ENCODE measurements around the gene GPA33. TPM values are rescaled to one million over a fixed set of nuclear protein-coding genes. Genes with fewer than 3 reads are reported as not detected.
A peak's percentile ranks its signal among the peaks of the same experiment; 100 is the strongest.

GPA33 gene
- total RNA-seq, 5 donors from 2014 or later (not counting 1 experiment from before 2014, with no cell fraction given) = 8.6 to 22.8 (median 17.7) TPM

DNA sequence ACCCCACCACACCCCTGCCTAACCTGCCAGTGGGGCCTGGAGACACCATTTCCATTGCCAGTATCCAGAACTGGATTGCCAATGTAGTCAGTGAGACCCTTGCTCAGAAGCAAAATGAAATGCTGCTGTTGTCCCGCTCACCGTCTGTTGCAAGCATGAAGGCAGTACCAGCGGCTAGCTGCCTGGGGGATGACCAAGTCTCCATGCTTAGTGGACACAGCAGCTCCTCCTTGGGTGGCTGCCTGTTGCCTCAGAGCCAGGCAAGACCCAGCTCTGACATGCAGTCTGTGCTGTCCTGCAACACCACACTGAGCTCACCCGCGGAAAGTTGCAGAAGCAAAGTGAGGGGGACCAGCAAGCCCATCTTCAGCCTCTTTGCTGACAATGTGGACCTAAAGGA lies 37.1 kb upstream of the GPA33 start:
- ChIA-PET POLR2A (no interaction called here), CTCF (interaction anchor here (0.6 to 1.0 kb wide), 6 partner anchors 60 to 217 kb away, joined by 3 to 4 read pairs (median 3); no protein-coding TSS in a partner anchor)
- no peaks in the 10 kb centered on the region for H3K36me3 ChIP-seq (ENCODE audit: control insufficient read depth in 2 of 2, extremely low read depth in 1 of 2, insufficient read depth in 1 of 2, low read length in 1 of 2)
- H3K27me3 Mint-ChIP-seq = peaks cover 12 to 41% of the 10 kb centered on the region in 2 donors
- no peaks in the 10 kb centered on the region for H3K4me1 Mint-ChIP-seq
- H3K9me3 Mint-ChIP-seq = no peaks in the 10 kb centered on the region
- 85% methylated on average over 5 of the region's 5 CpGs for WGBS (ENCODE audit: insufficient coverage)
- no peaks in the 10 kb centered on the region for H3K36me3 Mint-ChIP-seq
- H3K4me3 ChIP-seq (ENCODE audit: control insufficient read depth in 1 of 2, extremely low read depth in 1 of 2, low read length in 1 of 2) = no peak overlapping the region
- H3K4me1 ChIP-seq (ENCODE audit: control insufficient read depth in 1 of 2, extremely low read depth in 1 of 2, insufficient read depth in 2 of 2, low read length in 2 of 2) = no peaks in the 10 kb centered on the region
- no peak overlapping the region for H3K27ac ChIP-seq (ENCODE audit: low read length)
- H3K27me3 ChIP-seq (replicated peaks in 1 of 2; ENCODE audit: control insufficient read depth in 2 of 2, extremely low read depth in 1 of 2, insufficient read depth in 2 of 2, low read length in 1 of 2) = peaks cover 0 to 16% of the 10 kb centered on the region in 2 experiments
- DNase-seq = no peak
- no peaks in the 10 kb centered on the region for H3K9me3 ChIP-seq
- ATAC-seq (replicated peaks in 1 of 4) = no peak
- H3K4me3 Mint-ChIP-seq = no peak overlapping the region
- H3K27ac Mint-ChIP-seq = no peak overlapping the region

DNA sequence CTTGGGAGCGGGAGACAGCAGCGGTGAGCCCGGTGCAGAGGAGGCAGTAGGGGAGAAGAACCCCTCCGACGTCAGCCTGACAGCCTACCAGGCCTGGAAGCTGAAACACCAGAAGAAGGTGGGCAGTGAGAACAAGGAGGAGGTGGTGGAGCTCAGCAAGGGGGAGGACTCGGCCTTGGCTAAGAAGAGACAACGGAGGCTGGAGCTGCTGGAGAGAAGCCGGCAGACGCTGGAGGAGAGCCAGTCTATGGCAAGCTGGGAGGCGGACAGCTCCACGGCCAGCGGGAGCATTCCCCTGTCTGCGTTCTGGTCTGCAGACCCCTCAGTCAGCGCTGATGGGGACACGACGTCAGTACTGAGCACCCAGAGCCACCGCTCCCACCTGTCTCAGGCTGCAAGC lies 36.6 kb upstream of the GPA33 start:
- peaks cover 0 to 16% of the 10 kb centered on the region in 2 experiments for H3K27me3 ChIP-seq (replicated peaks in 1 of 2; ENCODE audit: control insufficient read depth in 2 of 2, extremely low read depth in 1 of 2, insufficient read depth in 2 of 2, low read length in 1 of 2)
- H3K36me3 ChIP-seq (ENCODE audit: control insufficient read depth in 2 of 2, extremely low read depth in 1 of 2, insufficient read depth in 1 of 2, low read length in 1 of 2) = no peaks in the 10 kb centered on the region
- Mint-ChIP-seq H3K36me3 (no peaks in the 10 kb centered on the region), H3K4me3 (no peak overlapping the region), H3K9me3 (no peaks in the 10 kb centered on the region), H3K27me3 (peaks cover 11 to 38% of the 10 kb centered on the region in 2 donors), H3K4me1 (no peaks in the 10 kb centered on the region), H3K27ac (no peak overlapping the region)
- CTCF ChIA-PET = interaction anchor here (0.6 to 1.0 kb wide), 3 partner anchors 143 to 217 kb away, joined by 3 to 4 read pairs (median 3); no protein-coding TSS in a partner anchor
- WGBS (ENCODE audit: insufficient coverage) = 94% methylated on average over 14 of the region's 17 CpGs
- H3K27ac ChIP-seq (ENCODE audit: low read length) = no peak overlapping the region
- no peaks in the 10 kb centered on the region for H3K4me1 ChIP-seq (ENCODE audit: control insufficient read depth in 1 of 2, extremely low read depth in 1 of 2, insufficient read depth in 2 of 2, low read length in 2 of 2)
- no peak for DNase-seq
- H3K9me3 ChIP-seq = no peaks in the 10 kb centered on the region
- no peak for ATAC-seq (replicated peaks in 1 of 4)
- POLR2A ChIA-PET = no interaction called here
- no peak overlapping the region for H3K4me3 ChIP-seq (ENCODE audit: control insufficient read depth in 1 of 2, extremely low read depth in 1 of 2, low read length in 1 of 2)

DNA sequence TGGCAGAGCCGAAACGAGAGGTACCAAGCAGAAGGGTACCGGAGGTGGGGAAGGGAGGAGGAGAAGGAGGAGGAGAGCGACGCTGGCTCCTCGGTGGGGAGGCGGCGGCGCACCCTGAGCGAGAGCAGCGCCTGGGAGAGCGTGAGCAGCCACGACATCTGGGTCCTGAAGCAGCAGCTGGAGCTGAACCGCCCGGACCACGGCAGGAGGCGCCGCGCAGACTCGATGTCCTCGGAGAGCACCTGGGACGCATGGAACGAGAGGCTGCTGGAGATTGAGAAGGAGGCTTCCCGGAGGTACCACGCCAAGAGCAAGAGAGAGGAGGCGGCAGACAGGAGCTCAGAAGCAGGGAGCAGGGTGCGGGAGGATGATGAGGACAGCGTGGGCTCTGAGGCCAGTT lies 36.1 kb upstream of the GPA33 start:
- Histone ChIP-seq H3K9me3 (no peaks in the 10 kb centered on the region), H3K27me3 (replicated peaks in 1 of 2; ENCODE audit: control insufficient read depth in 2 of 2, extremely low read depth in 1 of 2, insufficient read depth in 2 of 2, low read length in 1 of 2) (peaks cover 0 to 20% of the 10 kb centered on the region in 2 experiments), H3K4me3 (ENCODE audit: control insufficient read depth in 1 of 2, extremely low read depth in 1 of 2, low read length in 1 of 2) (no peak overlapping the region), H3K36me3 (ENCODE audit: control insufficient read depth in 2 of 2, extremely low read depth in 1 of 2, insufficient read depth in 1 of 2, low read length in 1 of 2) (no peaks in the 10 kb centered on the region), H3K27ac (ENCODE audit: low read length) (no peak overlapping the region), H3K4me1 (ENCODE audit: control insufficient read depth in 1 of 2, extremely low read depth in 1 of 2, insufficient read depth in 2 of 2, low read length in 2 of 2) (peaks cover 0 to 5% of the 10 kb centered on the region in 2 experiments)
- 92% methylated on average over 28 of the region's 28 CpGs for WGBS (ENCODE audit: insufficient coverage)
- no peaks in the 10 kb centered on the region for H3K9me3 Mint-ChIP-seq
- H3K27me3 Mint-ChIP-seq = peaks cover 11 to 35% of the 10 kb centered on the region in 2 donors
- H3K4me3 Mint-ChIP-seq = no peak overlapping the region
- CTCF ChIA-PET = interaction anchor here in 1 of 2 donors (0.5 to 0.7 kb wide), 2 partner anchors 65 to 169 kb away, joined by 3 read pairs; no protein-coding TSS in a partner anchor
- no peak for DNase-seq
- H3K36me3 Mint-ChIP-seq = no peaks in the 10 kb centered on the region
- H3K4me1 Mint-ChIP-seq = peaks cover 0 to under 1% (median under 1%) of the 10 kb centered on the region in 3 donors
- POLR2A ChIA-PET = no interaction called here
- no peak for ATAC-seq (replicated peaks in 1 of 4)
- H3K27ac Mint-ChIP-seq = no peak overlapping the region

DNA sequence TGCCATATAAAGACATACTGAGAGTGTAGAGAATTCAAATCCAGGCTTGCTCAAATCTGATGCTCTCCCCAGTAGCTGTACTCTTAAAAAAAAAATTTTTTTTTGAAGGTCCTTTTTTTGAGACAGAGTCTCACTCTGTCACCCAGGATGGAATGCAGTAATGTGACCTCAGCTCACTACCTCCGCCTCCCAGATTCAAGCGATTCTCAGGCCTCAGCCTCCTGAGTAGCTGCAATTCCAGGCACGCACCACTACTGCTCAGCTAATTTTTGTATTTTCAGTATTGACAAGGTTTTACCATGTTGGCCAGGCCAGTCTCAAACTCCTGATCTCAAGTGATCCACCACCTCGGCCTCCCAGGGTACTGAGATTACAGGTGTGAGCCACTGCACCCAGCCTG lies 32.4 kb upstream of the GPA33 start:
- Mint-ChIP-seq H3K4me1 (peaks cover 0 to 4% (median 3%) of the 10 kb centered on the region in 3 donors), H3K27me3 (peaks cover 7 to 18% of the 10 kb centered on the region in 2 donors), H3K9me3 (no peaks in the 10 kb centered on the region), H3K4me3 (peak overlapping the region in 1 of 3 donors; percentile 54), H3K36me3 (no peaks in the 10 kb centered on the region), H3K27ac (peak overlapping the region; percentile 29 to 55)
- ChIA-PET POLR2A (no interaction called here), CTCF (interaction anchor here in 1 of 2 donors (0.6 to 0.7 kb wide), 2 partner anchors 25 to 213 kb away, joined by 3 to 7 read pairs; no protein-coding TSS in a partner anchor)
- Histone ChIP-seq H3K27me3 (replicated peaks in 1 of 2; ENCODE audit: control insufficient read depth in 2 of 2, extremely low read depth in 1 of 2, insufficient read depth in 2 of 2, low read length in 1 of 2) (peaks cover 0 to 25% of the 10 kb centered on the region in 2 experiments), H3K4me1 (ENCODE audit: control insufficient read depth in 1 of 2, extremely low read depth in 1 of 2, insufficient read depth in 2 of 2, low read length in 2 of 2) (peaks cover 0 to 10% of the 10 kb centered on the region in 2 experiments), H3K9me3 (no peaks in the 10 kb centered on the region), H3K27ac (ENCODE audit: low read length) (no peak overlapping the region), H3K36me3 (ENCODE audit: control insufficient read depth in 2 of 2, extremely low read depth in 1 of 2, insufficient read depth in 1 of 2, low read length in 1 of 2) (no peaks in the 10 kb centered on the region), H3K4me3 (ENCODE audit: control insufficient read depth in 1 of 2, extremely low read depth in 1 of 2, low read length in 1 of 2) (no peak overlapping the region)
- 96% methylated on average over 4 of the region's 4 CpGs for WGBS (ENCODE audit: insufficient coverage)
- DNase-seq = no peak
- ATAC-seq (replicated peaks in 1 of 4) = no peak

DNA sequence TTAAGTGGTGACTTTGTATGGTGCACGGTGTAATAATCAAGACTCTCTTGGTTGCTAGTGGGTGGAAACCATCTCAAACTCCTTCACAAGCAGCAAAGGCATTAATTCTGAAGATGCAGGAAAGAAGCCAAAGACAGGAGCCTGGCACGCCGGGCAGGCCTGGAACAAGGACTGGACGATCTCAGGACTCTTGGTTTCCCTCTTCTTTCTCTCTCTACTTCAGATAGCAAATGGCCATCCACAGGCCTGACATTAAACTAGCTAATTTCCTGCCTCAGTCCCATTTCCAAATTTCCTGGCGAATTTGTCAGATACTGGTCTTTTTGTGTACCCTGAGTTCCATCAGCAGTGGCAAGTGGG lies 31.9 kb upstream of the GPA33 start:
- peaks cover 6 to 13% of the 10 kb centered on the region in 2 donors for H3K27me3 Mint-ChIP-seq
- H3K4me3 ChIP-seq (ENCODE audit: control insufficient read depth in 1 of 2, extremely low read depth in 1 of 2, low read length in 1 of 2) = no peak overlapping the region
- H3K4me1 ChIP-seq (ENCODE audit: control insufficient read depth in 1 of 2, extremely low read depth in 1 of 2, insufficient read depth in 2 of 2, low read length in 2 of 2) = peaks cover 0 to 10% of the 10 kb centered on the region in 2 experiments
- H3K36me3 Mint-ChIP-seq = no peaks in the 10 kb centered on the region
- peaks cover 0 to 4% (median 3%) of the 10 kb centered on the region in 3 donors for H3K4me1 Mint-ChIP-seq
- H3K27me3 ChIP-seq (replicated peaks in 1 of 2; ENCODE audit: control insufficient read depth in 2 of 2, extremely low read depth in 1 of 2, insufficient read depth in 2 of 2, low read length in 1 of 2) = peaks cover 0 to 25% of the 10 kb centered on the region in 2 experiments
- H3K9me3 Mint-ChIP-seq = no peaks in the 10 kb centered on the region
- ChIA-PET POLR2A (no interaction called here), CTCF (interaction anchor here in 1 of 2 donors (0.6 to 1.2 kb wide), 3 partner anchors 25 to 212 kb away, joined by 3 to 7 read pairs (median 4); no protein-coding TSS in a partner anchor)
- DNase-seq (no peak), ATAC-seq (replicated peaks in 1 of 4) (no peak)
- WGBS (ENCODE audit: insufficient coverage) = 85% methylated on average over 3 of the region's 5 CpGs
- H3K9me3 ChIP-seq = no peaks in the 10 kb centered on the region
- H3K36me3 ChIP-seq (ENCODE audit: control insufficient read depth in 2 of 2, extremely low read depth in 1 of 2, insufficient read depth in 1 of 2, low read length in 1 of 2) = no peaks in the 10 kb centered on the region
- H3K4me3 Mint-ChIP-seq = peak overlapping the region; percentile 39 to 87 (median 84)
- H3K27ac Mint-ChIP-seq = peak overlapping the region in 1 of 2 donors; percentile 15
- no peak overlapping the region for H3K27ac ChIP-seq (ENCODE audit: low read length)

DNA sequence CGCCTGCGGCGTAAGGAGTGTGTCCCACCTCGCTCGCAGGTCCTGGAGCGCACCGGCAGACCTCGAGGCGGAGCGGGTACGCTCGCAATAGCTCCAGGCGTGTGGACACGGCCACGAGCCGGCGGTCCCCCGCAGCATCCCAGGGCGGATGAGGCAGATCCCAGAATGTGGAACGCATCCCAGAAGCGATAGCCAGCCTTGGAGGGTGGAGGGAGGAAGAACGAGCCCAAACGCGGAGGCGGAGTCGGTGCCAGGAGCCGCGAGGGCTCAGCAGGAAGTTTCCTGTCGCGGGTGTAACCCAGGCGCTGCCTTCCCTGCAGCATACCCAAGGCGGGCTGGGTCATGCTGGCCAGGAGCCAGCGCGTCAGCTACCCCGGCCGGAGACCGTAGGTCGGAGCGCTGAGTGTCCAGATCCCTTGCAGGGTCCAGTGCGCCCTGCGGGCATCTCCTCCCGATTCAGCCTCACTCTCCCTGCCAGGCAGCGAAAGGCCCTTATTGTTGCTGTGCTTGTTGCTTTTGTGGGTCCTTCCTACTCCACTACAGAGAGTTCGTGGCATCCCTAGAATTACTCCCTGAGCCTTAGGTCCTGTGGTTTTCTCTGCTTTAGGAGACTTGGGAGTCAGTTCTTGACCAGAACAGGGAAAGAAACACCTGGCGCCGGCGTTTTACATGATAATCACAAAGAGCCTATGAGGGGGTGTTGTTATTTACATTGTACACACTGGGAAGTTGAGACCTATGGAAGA lies 31.4 kb upstream of the GPA33 start:
- Mint-ChIP-seq H3K27me3 (peaks cover 6 to 10% of the 10 kb centered on the region in 2 donors), H3K36me3 (no peaks in the 10 kb centered on the region), H3K9me3 (no peaks in the 10 kb centered on the region), H3K4me1 (peaks cover 0 to 4% (median 3%) of the 10 kb centered on the region in 3 donors), H3K4me3 (peak overlapping the region; percentile 80 to 87 (median 84)), H3K27ac (peak overlapping the region; percentile 66 to 67)
- Histone ChIP-seq H3K4me3 (ENCODE audit: control insufficient read depth in 1 of 2, extremely low read depth in 1 of 2, low read length in 1 of 2) (peak overlapping the region; percentile 49 to 79), H3K27me3 (replicated peaks in 1 of 2; ENCODE audit: control insufficient read depth in 2 of 2, extremely low read depth in 1 of 2, insufficient read depth in 2 of 2, low read length in 1 of 2) (peaks cover 0 to 22% of the 10 kb centered on the region in 2 experiments), H3K4me1 (ENCODE audit: control insufficient read depth in 1 of 2, extremely low read depth in 1 of 2, insufficient read depth in 2 of 2, low read length in 2 of 2) (peaks cover 0 to 10% of the 10 kb centered on the region in 2 experiments), H3K36me3 (ENCODE audit: control insufficient read depth in 2 of 2, extremely low read depth in 1 of 2, insufficient read depth in 1 of 2, low read length in 1 of 2) (no peaks in the 10 kb centered on the region), H3K27ac (ENCODE audit: low read length) (no peak overlapping the region), H3K9me3 (no peaks in the 10 kb centered on the region)
- DNase-seq (peak in 30 of 35 experiments; percentile 1 to 49 (median 23)), ATAC-seq (replicated peaks in 1 of 4) (peak; percentile 77 to 86 (median 82))
- WGBS (ENCODE audit: insufficient coverage) = 11% methylated on average over 39 of the region's 47 CpGs
- POLR2A ChIA-PET = no interaction called here
- CTCF ChIA-PET = interaction anchor here (0.7 to 1.4 kb wide), 6 partner anchors 8 to 241 kb away, joined by 3 to 5 read pairs (median 4); no protein-coding TSS in a partner anchor
